T47D (cell line): ENCODE data around the gene APOL1.
A peak's percentile ranks its signal among the peaks of the same experiment; 100 is the strongest.

Source experiments
- DNase-seq, 2 experiments: peaks; one replicate each; pipeline versions ENCODE4 v3.0.0 to v3.0.0-alpha.2; 2011 to 2012; ENCODE audit warnings: low read depth in 1 of 2, low spot score in 1 of 2
- JUND ChIP-seq: IDR thresholded peaks from 2 replicates; pipeline ENCODE4 v1.6.1; 2012; ENCODE audit warnings: low read depth
- in situ Hi-C: cut with HindIII; loops from 2 replicates; pipeline ENCODE4 v1.10.0; 2016; ENCODE audit warnings: low sequenced_read_pairs, low pct_unique_long_range_greater_than_20kb

Gene APOL1

DNA sequence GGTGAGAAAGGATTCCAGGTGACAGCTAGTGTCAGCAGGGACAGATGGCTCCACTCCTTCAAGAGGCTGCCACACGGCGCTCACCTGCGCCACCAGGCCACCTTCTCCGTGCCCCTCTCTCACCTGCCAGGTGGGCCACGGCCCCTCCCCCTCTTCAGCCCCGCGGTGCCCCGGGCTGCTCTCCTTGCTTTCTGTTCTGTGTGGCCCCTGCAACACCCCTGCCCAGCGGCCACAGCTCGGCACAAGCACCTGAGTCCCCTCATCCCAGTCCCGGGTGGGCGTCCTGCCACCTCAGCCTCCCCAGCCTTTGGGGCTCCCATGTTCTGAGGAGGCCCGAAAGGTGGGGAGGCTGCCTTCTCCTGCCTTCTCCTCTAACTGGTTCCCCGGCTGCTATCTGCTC is 46.4 kb downstream of the APOL1 start:
- no peak for TF ChIP-seq JUND
- DNase-seq, result no peak
- in situ Hi-C loops, result no loop called here

DNA sequence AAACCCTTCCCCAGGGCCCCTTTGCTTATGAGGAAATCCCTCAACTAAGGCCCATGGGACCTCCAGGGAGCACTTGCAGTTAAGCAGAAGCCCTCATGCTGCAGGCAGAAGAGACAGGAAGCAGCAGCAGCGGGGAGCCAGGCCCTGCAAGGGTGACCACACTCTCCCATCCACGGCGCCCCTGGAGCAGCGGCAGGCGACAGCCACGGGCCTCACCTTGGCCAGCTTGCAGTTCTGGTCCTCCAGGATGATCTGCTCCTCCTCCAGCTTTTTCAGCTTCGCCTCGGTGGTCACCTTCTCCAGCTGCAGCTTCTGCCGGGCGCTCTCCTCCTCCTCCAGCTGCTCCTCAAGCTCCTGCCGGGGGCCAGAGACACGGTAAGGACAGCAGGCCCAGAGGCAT is 47.0 kb downstream of the APOL1 start:
- in situ Hi-C loops, result no loop called here
- no peak for TF ChIP-seq JUND
- DNase-seq, result no peak

DNA sequence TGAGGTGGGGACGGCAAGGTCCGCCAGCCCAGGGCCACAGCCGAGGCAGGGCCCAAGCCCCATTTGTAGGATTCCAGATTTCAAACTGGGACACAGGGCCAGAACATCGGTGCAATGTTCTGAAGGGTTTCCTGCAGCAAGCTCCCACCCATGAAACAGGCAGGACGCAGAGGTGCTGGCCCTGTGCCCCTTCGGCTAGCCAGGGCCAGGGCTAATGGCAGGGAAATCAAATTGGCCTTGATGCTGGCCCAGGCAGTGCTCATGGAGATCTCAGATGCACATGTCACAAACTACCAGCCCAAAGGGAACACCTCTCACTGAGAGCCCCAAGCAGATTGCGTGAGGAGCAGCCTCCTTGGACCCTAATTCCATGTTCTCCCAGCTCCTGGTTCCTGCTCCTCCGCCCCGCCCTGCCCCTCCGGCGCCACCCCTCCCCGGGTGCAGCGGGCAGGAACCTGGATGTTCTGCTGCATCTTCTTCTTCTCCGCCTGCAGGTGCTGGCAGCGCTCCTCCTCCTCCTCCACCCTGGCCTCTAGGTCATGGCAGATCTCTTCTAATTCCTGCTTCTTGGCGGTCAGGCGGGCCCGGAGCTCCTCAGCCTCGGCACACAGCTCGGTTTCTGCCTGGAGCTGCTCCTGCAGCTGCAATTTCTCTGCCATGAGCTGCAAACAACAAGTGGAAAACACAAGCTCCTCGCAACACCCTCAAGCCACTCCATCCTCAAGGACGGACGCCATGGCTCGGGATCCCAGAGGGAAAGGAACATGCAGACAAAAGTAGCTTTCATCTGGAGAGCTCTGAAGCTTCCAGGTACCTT is 47.7 kb downstream of the APOL1 start:
- in situ Hi-C loops, result no loop called here
- no peak for DNase-seq
- no peak for TF ChIP-seq JUND

DNA sequence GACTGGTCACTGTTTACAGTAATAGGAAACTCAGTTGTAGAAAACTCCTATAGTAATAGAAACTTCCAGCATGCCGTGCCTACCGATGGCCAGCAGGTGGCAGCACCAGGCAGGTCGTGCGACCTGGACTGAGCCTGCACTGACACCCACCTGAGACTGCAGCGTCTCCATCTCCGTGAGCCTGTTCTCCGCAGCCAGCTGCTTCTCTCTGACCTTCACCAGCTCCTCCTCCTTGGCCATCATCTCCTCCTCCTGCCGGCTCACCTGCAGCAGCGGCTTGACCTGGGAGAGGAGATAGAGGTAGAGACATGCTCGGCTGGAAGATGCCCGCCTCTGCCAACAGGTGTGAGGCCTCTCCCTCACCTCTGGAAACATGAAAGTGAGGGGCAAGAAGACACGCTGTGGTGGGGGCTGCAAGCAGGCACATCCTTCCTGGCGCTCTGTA is 48.5 kb downstream of the APOL1 start:
- DNase-seq, result peak; percentile 54 to 77
- in situ Hi-C loops, result no loop called here
- TF ChIP-seq JUND, result no peak

DNA sequence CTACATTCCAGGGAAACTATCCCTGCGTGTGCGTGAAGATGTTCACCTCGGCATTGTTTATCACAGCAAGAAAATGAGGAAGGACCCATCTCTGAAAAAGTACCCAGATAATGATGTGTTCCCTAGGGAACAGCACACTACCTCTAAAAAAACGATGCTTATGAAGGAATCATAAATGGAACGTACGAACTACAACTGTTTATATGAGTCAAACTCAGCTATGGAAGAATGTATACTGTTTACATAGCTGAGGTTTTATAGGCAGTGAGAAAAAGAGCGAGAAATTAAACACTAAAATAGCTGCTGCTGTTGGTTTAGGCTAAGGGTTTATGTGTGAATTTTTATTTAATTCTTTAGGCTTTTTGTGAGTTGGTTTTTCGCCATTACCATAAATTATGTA is 48.9 kb downstream of the APOL1 start:
- no peak for DNase-seq
- in situ Hi-C loops, result no loop called here
- TF ChIP-seq JUND, result no peak

DNA sequence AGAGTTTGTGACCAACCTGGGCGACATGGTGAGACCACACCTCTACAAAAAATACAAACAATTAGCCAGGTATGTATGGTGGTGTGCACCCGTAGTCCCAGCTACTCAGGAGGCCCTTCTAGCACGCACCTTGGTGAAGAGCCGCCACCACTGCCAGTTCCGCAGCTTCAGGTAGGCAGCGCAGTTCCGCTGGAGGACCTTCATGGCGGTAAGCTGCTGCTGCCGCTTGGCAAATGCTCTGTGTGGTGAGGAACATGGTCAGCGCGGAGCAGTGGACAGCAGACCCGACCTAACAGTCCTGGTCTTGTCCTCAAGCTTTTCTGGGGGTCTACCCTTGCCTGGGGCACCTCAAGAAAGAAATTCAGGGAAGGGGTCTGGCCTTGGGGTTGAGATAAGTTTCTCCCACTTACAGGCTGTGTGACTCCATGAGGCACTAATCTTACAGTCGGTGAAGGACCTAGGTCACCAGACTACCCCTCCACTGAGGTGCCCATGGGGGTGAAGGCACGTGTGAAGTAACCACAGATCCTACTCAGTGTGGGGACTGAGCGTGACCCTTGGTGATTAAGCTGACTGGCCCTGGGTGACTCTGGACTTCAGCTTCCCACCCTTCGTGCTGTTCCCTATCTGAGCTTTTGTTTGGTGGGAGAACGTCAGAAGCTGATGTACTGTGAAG is 49.6 kb downstream of the APOL1 start:
- in situ Hi-C loops, result no loop called here
- DNase-seq, result no peak
- TF ChIP-seq JUND, result no peak

DNA sequence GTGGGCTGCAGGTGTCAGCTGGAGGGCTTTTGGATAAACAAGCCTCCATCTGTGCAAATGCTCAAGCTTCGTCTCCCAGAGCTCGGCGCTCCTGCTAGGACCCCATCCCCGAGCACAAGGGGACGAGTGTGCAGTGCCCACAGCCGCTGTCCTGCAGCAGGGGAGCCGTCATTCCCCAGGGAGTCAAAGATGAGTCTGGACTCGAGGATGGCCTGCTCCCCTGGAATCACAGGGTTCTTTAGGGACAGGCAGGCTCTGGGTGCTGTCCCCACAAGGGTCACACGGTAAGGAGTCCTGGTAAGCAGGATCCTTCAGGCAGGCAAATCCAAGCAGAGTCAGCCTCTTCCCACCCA is 50.2 kb downstream of the APOL1 start:
- TF ChIP-seq JUND, result no peak
- no peak for DNase-seq
- in situ Hi-C loops, result no loop called here

DNA sequence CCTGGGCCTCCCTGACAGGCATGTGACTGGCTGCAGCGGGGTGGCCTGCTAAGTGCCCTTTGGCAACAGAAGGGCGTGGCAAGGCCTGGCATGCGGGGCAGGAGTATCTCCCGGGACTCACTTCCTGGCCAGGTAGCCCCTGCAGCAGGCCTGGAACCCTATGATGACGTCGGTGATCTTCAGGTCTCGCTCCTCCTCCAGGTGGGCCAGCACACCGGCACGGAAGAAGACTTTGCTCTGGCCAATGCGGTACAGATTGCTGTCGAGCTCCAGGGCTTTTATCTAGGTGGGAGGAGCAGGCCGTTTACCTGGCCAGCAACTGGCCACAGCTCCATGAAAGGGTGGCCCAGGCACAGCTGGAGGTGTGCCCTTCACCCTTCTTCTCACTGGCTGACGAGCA is 50.9 kb downstream of the APOL1 start:
- in situ Hi-C loops, result no loop called here
- no peak for TF ChIP-seq JUND
- no peak for DNase-seq

DNA sequence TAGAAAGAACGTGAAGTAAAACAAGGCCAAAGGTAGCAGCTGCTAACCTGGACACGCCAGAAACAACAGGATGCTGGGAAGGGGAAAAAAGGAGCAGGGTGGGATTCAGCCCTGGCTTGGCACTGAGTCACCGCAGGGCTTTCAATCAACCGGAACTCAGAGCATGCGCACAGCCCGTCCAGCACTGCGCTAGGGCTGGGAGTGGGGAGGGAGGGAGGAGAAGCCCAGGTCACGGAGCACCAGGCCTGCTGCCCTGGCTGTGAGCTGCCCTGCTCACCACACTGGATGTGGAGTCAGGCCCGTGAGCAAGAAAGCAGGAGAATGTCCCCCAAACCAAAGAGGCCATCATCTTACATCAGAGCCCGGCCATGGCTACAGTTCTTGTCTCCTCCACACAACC is 51.5 kb downstream of the APOL1 start:
- no peak for DNase-seq
- TF ChIP-seq JUND, result no peak
- in situ Hi-C loops, result no loop called here

DNA sequence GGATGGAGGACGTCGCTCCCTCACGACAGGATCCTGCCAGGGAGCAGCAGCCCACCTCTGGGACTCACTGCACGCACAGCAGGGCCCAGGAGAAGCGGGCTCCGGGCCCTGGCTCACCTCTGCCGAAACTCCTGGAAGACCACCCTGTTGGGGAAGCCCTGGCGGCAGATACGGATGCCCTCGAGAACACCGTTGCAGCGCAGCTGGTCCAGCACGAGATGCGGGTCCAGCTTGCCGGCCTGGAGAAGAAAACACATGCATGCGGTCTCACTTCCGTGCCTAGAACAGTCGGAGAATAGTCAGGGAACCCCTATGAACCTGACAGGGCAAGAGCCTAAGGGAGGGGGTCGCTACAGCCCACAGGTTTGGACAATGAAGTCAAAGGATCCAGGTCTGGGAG is 52.9 kb downstream of the APOL1 start:
- TF ChIP-seq JUND, result no peak
- in situ Hi-C loops, result no loop called here
- DNase-seq, result no peak

DNA sequence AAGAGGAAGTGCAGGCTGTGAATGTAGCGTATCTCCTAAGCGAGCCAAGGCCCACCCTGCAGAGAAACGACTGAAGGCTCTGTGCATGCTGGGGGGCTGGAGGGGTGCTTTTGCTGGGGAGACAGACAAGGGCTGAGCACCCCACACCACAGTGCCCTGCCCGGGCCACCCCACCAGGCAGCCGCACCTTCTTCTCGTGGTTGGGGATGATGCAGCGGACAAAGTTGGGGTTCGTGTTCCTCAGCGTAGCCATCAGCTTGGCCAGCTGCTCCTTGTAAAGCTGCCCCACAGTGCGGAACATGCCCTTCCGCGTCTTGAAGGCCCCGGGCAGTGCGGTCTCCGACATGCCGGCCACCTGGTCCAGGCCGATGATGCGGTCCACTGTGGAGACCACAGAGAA is 53.3 kb downstream of the APOL1 start:
- TF ChIP-seq JUND, result no peak
- no peak for DNase-seq
- in situ Hi-C loops, result no loop called here

DNA sequence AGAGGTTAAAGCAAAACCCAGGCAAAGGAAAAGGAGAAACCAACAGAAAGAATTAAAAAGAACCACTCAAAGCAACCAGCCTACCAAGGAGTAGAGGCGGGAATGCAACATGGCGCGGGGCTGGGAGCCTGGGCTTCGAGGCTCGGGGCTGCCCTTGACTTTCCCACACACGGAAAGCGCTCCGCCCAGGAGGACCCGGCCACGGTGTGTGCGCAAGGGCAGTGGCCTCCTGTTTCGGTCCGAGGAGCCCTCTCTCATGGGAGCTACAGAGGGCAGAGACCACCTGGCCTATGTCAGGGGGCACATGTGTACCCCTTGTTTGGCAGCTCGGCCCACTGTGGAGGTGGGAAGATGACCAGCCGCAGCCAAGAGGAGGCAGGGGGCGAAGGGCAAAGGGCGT is 55.9 kb downstream of the APOL1 start:
- TF ChIP-seq JUND, result no peak
- no peak for DNase-seq
- in situ Hi-C loops, result no loop called here

DNA sequence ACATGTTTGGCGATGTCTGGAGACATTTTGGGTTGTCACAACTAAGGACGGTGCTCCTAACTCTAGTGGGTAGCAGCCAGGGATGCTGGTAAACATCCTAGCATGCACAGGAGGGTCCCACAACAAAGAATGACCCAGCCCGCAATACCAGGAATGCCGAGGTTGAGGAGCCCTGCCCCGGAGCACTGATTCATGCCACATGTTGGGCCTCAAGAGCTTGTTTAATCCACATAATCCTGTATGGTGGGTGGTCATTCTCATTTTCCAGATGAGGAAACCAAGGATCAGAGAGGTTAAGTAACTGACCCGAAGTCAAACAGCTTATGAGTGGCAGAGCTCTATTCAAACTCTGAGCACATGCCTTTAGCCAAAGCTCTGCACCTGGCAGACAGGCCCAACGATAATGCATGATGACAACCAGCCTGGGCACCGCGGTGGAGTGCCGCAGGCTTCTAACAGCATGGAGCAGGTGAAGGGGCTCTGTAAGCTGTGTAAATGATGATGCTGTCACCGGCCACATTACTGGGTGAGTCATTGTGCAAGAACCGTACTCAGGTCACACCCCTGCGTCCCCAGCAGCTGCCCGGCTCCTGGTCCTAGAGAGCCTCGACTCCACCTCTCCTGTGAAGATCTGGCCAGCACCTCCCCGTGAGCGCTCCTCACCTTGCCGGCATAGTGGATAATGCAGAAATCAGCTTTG is 58.6 kb downstream of the APOL1 start:
- no peak for TF ChIP-seq JUND
- in situ Hi-C loops, result no loop called here
- DNase-seq, result no peak
